ENCODE measurements around the gene AGTRAP.

The AGTRAP gene

DNA sequence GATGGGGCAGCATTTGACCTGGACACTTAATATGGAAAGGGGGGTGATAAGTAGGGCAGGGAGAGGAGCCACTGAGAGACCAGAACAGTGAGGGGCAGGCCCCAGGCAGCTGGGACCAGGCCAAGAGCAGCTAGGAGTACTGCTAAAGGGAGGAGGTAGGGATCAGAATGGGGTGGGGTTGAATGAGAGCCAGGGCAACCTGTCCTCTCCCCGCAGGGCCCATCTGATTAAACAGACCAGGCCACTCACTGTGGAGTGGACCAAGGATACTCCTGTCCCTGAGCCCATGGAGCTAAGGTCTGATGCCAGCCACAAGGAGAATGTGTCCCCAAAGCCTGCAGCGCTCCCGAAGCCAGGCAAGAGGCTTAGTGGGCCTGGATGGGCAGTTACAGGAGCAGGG, 28.2 kb downstream of the AGTRAP start:
- DNase-seq (ENCODE audit: low read depth): no peak

DNA sequence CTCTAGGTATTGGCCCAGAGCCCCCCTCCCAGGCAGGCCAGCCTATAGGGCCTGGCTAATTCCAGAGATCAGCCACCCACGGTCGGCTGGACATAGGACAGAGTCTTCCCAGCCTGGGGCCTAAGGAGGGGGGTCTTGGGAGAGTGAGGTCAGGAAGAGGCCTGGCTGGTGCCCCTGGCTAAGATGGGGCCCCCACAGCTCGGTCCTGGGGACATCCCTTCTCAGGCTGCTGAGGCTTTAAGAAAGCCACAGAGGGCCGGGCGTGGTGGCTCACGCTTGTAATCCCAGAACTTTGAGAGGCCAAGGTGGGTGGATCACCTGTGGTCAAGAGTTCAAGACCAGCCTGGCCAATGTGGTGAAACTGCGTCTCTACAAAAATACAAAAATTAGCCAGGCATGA, 28.6 kb downstream of the AGTRAP start:
- DNase-seq (ENCODE audit: low read depth): no peak

DNA sequence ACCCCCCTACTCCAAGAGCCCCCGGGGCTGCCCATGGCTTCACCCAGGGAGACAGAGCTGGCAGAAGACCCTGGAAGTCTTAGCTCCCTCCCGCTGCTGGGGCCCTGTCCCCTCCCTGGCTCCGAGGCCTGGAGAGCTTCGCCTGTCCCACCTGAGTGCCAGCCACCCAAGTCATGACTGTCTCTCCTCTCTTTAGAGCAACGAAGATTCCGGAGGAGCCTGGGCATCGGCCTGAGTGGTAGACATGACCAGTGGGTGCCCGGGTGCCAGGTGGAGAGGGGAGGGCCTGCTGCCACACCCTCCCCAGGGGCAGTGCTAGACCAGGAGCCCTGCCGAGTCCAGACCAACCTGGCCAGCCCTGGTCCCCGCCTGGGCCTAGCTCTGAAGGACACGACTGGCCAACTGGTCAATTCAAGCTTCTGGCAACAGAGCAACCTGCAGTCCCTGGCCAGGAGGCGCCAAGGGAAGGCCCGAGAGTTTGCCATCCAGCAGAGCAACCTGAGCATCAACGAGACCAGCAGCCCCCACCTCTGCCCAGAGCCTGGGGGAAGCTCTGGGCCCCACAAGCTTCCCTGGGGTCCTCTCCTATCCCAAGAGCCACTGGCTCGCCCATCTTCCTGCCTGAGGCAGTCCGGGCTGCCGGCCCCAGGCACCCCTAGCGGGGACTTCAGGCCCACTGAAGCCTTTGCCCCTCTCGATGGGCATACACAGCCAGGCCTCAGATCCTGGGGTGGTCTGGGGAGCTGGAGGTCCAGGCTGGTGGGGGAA, 29.9 kb downstream of the AGTRAP start:
- no peak for DNase-seq (ENCODE audit: low read depth)

DNA sequence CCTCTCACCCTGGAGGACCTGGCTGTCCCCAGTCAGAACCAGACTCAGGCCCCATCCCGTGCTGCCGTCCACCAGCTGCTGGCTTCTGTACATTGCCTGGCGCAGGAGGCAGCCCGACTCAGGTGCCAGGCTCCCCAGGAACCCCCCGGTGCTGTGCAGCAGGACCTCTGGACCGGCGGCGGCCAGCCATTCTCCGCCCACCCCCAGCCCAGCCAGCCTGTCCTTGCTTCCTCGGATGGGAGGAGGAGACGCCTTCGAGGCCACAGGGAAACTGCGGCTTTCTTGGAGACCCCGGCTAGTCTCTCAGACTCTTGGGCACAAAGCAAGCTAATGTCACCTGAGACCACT, 30.5 kb downstream of the AGTRAP start:
- no peak for DNase-seq (ENCODE audit: low read depth)

DNA sequence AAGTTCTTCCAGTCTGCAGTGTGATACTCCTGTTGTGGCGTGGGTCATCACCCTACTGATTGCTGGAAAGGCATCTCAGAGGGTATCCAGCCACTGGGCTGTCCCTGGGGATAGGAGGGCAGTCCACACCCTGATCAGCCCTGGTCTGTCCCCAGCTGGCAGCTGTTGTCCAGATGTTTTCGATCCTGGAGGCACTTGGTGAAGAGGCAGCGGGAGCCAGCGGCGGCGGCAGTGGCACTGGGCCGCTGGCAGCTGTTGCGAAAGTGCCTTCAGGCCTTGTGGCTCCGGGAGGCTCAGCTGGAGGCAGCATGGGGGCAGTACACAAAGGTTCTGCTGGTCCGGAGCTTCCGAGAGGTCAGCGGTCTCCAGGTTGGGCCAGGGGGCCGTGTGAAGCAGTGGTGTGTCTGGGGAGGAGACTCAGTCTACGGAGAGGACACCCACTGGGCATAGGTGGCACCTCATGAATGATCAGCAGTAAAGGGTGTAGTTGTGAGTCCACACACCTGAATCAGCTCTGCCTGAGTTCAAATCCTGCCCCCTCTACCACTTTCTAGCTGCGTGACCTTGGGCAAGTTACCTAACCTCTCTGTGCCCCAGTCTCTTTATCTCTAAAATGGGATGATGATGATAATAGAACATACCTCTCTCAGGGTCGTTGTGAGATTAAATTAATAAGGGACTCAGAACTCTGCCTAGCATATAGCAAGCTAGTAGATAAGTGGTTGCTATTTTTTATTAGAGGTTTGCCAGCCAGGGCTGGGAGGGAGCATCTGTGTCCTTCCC, 32.2 kb downstream of the AGTRAP start:
- no peak for DNase-seq (ENCODE audit: low read depth)

DNA sequence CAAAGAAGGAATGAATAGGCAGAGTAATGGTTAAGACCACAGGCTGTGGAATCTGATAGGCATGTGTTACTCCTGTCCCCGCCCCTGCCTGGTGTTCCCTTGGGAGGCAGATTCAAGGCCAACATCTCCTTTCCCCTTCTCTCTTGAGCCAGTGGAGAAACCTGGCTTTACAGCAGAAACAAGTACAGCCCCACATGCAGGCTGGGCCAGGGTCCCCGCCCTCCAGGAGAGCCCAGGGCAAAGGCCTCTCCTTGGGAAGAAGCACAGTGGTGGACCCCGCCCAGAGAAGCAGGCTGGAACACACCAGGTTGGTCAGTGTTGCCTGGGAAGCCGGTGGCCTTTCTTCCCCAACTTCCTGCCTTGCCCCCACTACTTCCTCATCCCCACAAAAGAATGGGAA, 32.9 kb downstream of the AGTRAP start:
- DNase-seq (ENCODE audit: low read depth): peak; percentile 16

DNA sequence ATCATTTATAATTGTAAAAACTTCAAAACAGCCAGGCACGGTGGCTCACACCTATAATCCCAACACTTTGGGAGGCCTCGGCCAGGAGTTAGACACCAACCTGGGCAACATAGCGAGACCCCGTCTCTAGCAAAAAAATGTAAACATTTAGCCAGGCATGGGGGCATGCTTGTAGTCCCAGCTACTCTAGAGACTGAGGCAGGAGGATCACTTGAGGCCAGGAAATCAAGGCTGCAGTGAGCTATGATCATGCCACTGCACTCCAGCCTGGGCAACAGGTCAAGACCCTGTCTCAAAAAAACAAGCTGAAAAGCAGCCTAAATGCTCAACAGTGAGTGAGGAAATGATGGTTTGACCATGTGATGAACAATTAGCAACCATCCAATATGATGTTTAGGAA, 33.3 kb downstream of the AGTRAP start:
- DNase-seq (ENCODE audit: low read depth): no peak

DNA sequence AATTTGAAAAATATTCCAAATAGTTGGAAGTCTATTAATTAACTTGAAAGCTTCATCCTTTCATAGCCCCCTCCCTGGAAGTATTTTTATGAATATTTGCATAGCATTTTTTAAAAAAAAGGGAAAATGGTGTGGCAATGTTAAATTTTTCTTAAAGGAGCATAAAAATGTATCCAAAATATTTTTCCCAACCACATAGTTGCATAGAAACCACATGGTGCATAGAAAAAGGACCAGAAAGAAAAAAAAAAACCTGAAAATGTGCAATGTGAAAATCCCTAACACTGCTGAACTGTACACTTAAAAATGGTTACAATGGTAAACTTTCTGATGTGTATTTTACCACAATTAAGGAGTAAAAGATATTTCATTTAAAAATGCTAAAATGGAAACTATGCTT, 34.1 kb downstream of the AGTRAP start:
- DNase-seq (ENCODE audit: low read depth): no peak

DNA sequence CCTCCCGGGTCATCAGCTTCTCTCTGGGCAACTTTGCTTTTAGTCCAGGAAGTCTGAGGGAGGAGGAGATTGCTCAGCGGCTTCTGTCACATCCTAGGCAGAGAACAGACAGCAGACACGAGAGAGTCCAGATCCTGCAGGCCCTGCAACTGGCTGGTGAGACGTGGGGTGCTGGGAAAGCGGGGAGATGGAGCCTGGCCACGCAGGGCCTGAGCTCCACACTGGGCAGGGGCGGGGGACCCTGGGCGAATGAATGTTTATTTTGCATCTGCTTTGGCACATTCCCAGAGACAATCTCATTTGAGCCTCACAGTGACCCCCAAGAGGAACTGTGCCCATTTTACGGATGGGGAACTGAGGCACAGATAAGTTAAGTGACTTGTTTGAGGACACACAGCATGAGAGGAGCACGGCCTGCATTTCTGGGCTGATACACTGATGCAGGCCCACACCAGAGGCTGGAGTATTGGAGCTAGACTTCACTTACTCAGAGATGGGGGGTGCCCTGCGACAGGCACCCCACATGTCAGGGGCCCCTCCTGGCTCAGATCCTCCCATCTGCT, 35.6 kb downstream of the AGTRAP start:
- DNase-seq (ENCODE audit: low read depth): no peak

DNA sequence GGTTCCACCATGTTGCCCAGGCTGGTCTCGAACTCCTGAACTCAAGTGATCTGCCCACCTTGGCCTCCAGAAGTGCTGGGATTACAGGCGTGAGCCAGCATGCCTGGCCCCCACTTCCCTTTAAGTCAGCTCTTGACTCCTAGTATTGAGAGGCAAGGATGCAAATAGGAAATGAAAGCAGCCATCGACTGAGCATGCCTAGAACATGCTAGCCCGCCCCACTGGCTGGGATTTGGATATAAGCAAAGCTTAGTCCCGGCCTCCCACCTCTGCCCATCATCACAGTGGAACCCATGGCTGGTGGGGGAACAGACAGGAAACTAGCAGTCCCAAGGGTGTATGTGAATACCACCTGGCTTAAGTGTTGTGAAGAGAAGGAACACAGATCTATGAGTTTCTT, 36.5 kb downstream of the AGTRAP start:
- no peak for DNase-seq (ENCODE audit: low read depth)

DNA sequence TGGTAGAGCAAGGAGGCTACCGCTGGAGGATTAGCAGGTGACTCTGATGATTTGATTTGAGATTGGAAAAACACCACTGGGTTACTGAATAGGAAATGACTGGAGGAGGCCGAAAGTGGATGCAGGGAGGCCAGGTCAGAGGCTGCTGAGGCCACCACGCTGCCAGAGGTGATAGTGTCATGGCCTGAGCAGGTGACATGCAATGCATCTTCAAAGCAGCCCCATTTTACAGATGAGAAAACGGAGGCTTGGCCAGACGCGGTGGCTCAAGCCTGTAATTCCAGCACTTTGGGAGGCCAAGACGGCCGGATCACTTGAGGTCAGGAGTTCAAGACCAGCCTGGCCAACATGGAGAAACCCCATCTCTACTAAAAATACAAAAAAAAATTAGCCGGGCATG, 38.8 kb downstream of the AGTRAP start:
- DNase-seq (ENCODE audit: low read depth): no peak

DNA sequence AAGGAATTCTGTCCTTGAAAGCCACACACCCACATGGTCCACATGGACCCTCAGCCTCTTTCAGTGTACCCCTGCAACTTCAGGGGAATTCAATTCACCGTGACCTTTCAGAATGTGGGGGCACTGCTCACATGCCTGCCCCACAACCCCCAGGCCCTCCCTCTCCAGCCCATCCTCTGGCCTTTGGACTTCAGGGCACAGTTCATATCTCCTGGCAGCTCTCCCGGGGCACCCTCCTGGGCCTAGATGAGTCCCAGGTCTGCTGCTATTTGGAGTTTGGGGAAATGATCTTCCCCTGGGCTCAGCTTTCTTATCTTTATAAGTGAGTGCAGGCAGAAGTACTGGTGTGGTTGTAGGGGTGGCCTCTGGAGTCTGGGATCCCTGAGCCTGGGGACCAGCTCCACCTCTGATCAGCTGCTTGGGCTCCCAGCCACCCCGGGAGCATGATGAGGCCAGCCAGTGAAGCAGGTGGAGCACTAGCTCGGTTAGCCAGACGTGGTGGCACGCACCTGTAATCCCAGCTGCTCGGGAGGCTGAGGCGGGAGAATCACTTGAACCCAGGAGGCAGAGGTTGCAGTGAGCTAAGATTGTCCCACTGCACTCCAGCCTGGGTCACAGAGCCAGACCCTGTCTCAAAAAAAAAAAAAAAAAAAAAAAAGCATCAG, 41.9 kb downstream of the AGTRAP start:
- no peak for DNase-seq (ENCODE audit: low read depth)

DNA sequence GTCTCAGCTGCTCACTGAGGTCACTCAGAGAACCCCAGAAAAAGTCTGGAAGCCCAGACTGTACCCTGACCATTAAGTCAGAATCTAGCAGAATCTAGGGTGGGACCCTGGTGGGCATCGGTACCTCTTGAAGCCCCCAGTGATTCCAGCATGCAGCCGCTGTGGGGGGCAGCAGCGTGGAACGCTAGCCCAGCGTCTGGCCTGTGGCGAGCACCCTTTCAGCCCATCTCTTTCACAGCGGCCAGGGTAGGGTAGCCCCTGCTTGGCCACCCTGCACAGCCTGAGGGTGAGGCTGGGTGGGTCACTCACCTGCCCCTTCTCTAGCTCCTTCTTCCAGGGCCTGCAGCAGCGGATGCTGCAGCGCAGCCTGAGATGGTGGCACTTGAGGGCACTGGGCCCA, 42.4 kb downstream of the AGTRAP start:
- no peak for DNase-seq (ENCODE audit: low read depth)

DNA sequence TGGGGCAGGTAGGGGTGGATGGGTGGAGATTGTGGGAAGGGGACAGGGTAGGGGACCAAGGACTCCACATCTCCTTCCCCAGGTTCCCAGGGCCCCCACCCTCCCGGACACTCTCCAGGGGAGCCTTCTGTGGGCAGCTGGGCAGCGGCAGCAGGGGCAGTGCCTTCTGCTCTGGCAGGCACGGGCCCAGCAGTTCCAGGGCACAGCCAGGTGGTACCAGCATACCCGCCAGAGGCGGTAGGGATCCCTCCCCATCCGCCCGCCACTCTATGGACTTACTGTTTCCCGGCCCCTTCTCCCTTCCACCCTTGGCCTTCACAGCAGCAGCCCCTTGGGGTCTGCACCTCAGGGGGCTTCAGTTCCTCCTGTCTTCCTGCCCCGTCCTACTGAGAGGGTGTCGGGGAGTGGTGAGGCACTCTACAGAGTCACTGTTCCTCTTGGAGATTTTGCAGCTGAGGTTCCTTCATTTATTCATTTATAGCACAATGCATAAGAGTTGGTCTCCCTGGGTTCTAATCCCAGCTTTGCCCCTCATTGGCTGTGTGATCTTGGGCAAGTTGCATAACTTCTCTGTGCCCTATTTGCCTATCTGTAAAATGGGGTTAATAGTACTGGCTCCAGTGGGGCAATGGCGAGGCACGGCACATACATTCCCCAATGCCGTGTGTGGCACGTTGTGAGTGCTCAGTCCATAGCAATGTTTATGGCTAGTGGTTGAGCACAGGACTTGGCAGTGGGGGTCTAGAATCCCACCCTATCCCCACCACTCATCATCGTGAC, 43.1 kb downstream of the AGTRAP start:
- no peak for DNase-seq (ENCODE audit: low read depth)

DNA sequence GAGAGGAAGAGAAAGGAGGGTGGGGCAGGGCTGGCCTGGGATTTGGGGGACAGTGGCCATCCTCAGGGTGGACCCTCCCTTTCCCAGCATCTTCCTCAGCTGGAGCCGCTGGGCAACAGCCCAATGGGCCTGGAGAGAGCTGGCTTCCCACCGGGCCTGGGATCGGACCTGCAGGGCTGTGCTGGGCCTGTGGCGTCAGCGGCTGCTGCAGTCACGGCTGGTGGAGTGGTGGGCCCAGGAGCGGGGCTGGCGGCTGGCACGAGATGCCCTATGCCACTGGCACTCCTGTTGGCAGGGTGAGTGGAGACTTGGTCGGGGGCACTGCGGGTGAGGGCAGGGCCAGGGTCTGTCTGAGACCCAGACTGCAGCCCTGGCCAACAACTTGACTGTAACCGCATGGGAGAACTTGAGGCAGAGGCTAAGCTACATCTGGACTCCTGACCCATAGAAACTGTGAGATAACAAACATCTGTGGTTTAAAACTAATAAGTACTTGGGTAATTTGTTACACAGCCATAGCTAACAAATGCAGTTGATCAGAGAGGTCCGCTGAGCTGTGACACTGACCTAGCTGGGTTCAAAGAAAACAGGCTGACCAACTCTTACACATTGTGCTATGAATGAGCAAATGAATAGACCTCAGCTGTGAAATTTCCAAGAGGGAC, 43.9 kb downstream of the AGTRAP start:
- DNase-seq (ENCODE audit: low read depth): no peak

DNA sequence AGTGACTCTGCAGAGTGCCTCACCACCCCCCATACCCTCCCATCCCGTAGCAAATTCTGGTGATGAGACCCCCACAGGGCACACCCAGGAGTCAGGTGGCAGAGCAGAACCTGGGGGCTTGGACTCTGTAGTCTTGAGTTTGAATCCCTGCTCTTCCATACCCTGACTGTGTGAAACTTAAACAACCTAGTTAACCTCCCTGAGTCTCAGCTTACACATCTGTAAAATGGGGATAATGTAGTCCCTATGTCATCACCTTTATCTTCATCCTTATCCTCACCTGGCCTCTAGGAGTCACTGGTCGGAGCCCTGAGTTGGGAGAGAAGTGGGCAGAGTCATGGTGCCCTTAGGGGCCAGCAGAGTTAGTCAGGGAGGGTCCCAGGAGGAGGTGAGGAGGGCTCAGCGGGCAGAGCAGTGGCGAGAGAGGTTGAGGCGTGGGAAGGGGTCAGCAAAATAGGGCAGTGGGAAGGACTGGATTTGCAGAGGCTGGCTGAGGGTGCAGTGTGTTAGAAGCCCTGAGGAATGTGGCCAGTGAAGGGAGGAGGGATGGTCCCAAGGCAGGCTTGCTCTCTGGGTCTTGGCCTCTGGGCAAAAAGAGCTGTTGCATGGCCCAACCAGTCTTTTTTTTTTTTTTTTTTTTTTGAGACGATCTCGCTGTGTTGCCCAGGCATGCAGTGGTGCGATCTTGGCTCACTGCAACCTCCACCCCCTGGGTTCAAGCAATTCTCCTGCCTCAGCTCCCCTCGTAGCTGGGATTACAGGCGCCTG, 44.6 kb downstream of the AGTRAP start:
- peak; percentile 17 for DNase-seq (ENCODE audit: low read depth)

DNA sequence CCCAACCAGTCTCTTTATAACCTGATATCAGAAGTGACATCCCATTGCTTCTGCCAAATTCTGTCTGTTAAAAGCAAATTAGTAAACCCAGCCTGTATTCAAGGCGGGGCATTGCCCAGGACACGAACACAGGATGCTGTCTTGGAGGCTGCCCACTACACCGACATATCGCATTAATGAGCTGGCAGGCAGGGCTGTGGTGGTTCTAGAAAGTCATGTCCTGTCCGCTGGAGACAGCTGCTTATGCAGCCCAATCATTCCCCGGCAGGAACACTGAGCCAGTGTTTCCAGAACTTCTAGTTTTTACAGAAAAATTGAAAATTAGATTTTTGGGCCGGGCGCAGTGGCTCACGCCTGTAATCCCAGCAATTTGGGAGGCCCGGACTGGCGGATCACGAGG, 45.4 kb downstream of the AGTRAP start:
- DNase-seq (ENCODE audit: low read depth): peak; percentile 29

DNA sequence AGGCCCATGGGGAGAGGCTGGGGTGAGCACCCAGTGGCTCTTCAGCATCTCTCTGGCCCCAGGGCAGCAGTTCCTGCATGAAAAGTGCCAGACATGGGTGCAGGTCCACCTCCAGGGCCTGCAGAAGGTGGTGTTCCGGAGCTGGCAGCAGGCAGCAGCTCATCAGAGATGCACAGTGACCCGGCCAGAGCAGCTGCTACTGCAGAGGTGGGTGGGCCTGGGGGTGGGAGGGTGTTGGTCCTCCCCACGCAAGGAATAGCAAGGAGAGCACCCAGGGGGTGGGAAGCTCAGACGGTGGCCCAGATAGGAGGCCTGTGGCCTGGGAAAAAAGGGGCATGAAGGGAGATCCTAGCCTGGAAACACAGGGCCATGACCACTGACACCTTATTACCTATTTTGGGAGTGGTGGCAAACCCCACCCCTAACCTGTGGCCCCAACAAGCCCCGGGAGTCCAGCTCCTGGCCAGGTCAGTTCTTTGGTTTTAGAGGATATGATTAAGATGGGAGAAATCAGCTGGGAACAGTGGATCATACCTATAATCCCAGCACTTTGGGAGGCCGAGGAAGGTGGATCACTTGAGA, 46.3 kb downstream of the AGTRAP start:
- no peak for DNase-seq (ENCODE audit: low read depth)

DNA sequence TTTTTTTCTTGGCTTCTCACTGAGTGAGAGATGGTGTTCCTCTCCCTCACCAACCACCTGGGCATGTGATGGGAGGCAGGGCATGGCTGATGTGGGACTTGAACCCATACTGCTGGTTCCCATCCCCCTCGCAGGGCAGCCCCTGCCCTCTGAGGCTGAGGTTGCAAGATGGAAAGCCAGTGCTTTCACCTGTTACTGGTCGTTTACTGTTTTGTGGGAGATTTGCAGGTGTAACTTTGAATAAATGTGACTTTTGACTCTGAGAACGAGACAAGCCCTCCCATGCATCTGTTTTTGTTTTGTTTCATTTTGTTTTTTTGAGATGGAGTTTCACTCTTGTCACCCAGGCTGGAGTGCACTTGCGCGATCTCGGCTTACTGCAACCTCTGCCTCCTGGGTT, 47.6 kb downstream of the AGTRAP start:
- no peak for DNase-seq (ENCODE audit: low read depth)

DNA sequence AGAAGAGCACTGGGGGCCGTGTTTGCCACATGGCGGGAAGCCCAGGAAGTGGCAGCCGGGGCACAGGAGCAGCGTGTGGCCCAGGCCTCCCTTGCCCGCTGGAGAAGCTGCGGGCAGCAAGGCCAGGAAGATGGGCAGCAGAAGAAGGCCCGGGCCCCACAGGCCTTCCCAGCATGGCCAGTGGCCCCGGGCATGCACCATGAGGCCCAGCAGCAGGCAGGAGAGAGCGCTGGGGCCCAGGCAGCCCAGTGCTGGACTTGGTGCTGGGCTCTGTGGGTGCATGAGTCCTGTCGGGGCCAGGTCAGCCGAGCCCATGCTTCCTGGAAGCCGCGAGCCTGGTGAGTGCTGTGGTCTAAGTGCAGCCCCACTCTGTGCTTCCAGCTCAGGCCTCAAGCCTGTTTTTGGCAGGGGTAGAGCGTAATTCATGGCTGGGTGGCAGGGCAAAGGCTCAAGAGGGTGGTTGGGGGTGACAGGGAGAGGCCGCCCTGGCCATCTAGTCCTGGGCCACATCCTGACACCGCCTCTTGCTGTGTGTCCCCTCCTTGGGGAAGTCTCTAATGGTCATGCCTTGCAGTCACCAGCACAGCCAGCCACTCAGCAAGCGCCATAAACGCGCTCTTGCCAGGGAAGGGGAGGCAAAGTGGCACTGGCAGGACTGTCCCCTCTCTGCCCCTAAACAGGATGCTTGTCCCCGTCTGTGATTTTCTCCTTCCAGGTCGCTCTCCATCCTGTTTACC, 48.5 kb downstream of the AGTRAP start:
- no peak for DNase-seq (ENCODE audit: low read depth)

Measured in EH (cell line).